Lung (tissue), 12 donors: Measurements from ENCODE around the gene AUTS2. TPM values are rescaled to one million over a fixed set of nuclear protein-coding genes. Genes with fewer than 3 reads are reported as not detected.

ENCODE experiments used
- ATAC-seq: fragments of 200-7000 bp; cut with Tn5 transposase; one replicate; pipeline ENCODE4 v1.9.1; 2020; ENCODE audit warnings: moderate number of reproducible peaks; ENCODE audit not compliant: insufficient read depth, low FRiP score
- DNase-seq, 3 donors: peaks; one replicate each; pipeline ENCODE4 v3.0.0-alpha.2; 2013 to 2017
- H3K27ac ChIP-seq, 2 donors: one replicate each; pipeline ENCODE4 v1.5.1; 2013; ENCODE audit warnings: mild to moderate bottlenecking in 2 of 2, moderate library complexity in 2 of 2, control low read depth in 1 of 2, inconsistent platforms in 1 of 2, low read depth in 1 of 2, low read length in 1 of 2
- H3K27me3 ChIP-seq, 3 donors: one replicate each; pipeline ENCODE4 v1.5.1; 2013; ENCODE audit warnings: low read length in 2 of 3; ENCODE audit not compliant: control insufficient read depth in 3 of 3, insufficient read depth in 3 of 3
- H3K36me3 ChIP-seq, 4 donors: one replicate each; pipeline ENCODE4 v1.5.1; 2013; ENCODE audit warnings: low read length in 4 of 4, mild to moderate bottlenecking in 1 of 4, moderate library complexity in 1 of 4; ENCODE audit not compliant: control insufficient read depth in 4 of 4, insufficient read depth in 4 of 4
- H3K4me1 ChIP-seq, 5 donors: one replicate each; pipeline ENCODE4 v1.5.1; 2013; ENCODE audit warnings: low read length in 5 of 5, mild to moderate bottlenecking in 2 of 5, moderate library complexity in 1 of 5; ENCODE audit not compliant: control insufficient read depth in 5 of 5, insufficient read depth in 5 of 5
- H3K4me3 ChIP-seq: one replicate; pipeline ENCODE4 v1.5.1; 2013; ENCODE audit warnings: mild to moderate bottlenecking, control low read depth, moderate library complexity
- H3K9ac ChIP-seq, 2 donors: one replicate each; pipeline ENCODE4 v1.5.1; 2013; ENCODE audit warnings: low read length in 2 of 2, control low read depth in 1 of 2; ENCODE audit not compliant: insufficient read depth in 1 of 2
- H3K9me3 ChIP-seq, 4 donors: one replicate each; pipeline ENCODE4 v1.5.1; 2013; ENCODE audit warnings: low read length in 3 of 4, mild to moderate bottlenecking in 1 of 4, moderate library complexity in 1 of 4; ENCODE audit not compliant: control insufficient read depth in 4 of 4, insufficient read depth in 3 of 4
- CTCF ChIP-seq: IDR thresholded peaks from 2 replicates; pipeline ENCODE4 v1.5.1; 2012; ENCODE audit warnings: mild to moderate bottlenecking; ENCODE audit errors: control extremely low read depth, extremely low read depth
- WGBS, 2 donors: extraction: QIAGEN DNeasy Blood & Tissue Kit; methylation state at CpG; one replicate each; pipeline ENCODE4 v1.1.7; 2013; 5-methylcytosine and 5-hydroxymethylcytosine counted together
- polyA plus RNA-seq, 2 donors: library from polyadenylated mRNA; stranded (reverse); fragments of 200-250 nt; gene quantifications; one replicate each; pipeline ENCODE4 v1.2.1, GENCODE V29; 2013
- total RNA-seq, 2 donors: library from RNA; depleted of rRNA in 1 of 2; stranded (reverse); fragments of >200 nt in 1 of 2; gene quantifications; one replicate each; pipeline ENCODE4 v1.2.1, GENCODE V29; 2014 to 2021
- donor health status: control.
- donor health status: control.
- donor health status: Bipolar disorder and iron deficiency.
- donor health status: healthy.
- donor health status: DM: yes; HTN: yes; CAD: no.

Gene AUTS2
- total and polyA plus RNA-seq, 4 donors = 11.8 to 115 (median 40.6) TPM

DNA sequence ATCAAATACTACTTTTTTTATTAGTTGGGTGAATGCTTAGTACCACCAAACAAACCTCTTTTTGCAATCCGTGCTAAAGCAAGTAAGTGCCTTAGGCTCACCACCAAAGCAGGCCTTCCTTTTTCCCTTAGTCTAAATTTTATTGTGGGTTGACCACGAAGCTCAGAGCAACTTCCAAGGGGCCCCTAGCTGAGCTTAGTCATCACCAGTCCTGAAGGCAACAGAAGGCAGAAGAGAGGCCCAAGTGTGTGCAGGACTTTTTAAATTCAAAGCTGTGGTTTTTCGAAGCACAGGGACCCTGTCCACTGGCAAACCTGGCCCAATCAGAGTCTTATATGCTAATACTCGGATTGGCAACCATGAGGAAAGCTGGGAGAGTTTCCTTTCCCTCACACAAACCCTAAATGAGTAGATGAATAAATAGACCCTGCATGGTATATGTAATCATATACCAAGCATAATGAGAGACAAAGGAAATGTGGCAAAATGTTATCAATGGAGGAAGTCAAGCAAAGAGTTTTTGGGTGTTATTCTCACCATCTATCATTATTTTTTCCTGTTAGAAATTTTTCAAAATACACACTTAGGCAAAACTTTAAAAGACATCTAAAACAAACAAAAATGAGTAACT lies 1080.5 kb downstream of the AUTS2 start:
- no peak overlapping the region for H3K27ac ChIP-seq
- 47 to 69% methylated on average over 4 of the region's 4 CpGs for WGBS, 2 donors
- no peak overlapping the region for H3K9ac ChIP-seq
- no peak for TF ChIP-seq CTCF
- no peaks in the 10 kb centered on the region for H3K36me3 ChIP-seq
- no peaks in the 10 kb centered on the region for H3K27me3 ChIP-seq
- peaks cover 0 to 3% (median 0%) of the 10 kb centered on the region in 5 donors for H3K4me1 ChIP-seq
- no peaks in the 10 kb centered on the region for H3K9me3 ChIP-seq
- DNase-seq = no peak
- ATAC-seq = no peak
- H3K4me3 ChIP-seq = no peak overlapping the region

- Histone ChIP-seq H3K4me3 (no peak overlapping the region), H3K27me3 (no peaks in the 10 kb centered on the region), H3K9me3 (no peaks in the 10 kb centered on the region), H3K4me1 (peaks cover 0 to 3% (median 0%) of the 10 kb centered on the region in 5 donors), H3K36me3 (no peaks in the 10 kb centered on the region), H3K9ac (no peak overlapping the region), H3K27ac (no peak overlapping the region)
- DNase-seq = no peak
- WGBS, 2 donors = 85 to 94% methylated on average over 4 of the region's 4 CpGs
- TF ChIP-seq CTCF = no peak
- no peak for ATAC-seq
These were observed 1081.4 kb downstream of the AUTS2 start for GRCh38 chr7:70679661-70680060.

DNA sequence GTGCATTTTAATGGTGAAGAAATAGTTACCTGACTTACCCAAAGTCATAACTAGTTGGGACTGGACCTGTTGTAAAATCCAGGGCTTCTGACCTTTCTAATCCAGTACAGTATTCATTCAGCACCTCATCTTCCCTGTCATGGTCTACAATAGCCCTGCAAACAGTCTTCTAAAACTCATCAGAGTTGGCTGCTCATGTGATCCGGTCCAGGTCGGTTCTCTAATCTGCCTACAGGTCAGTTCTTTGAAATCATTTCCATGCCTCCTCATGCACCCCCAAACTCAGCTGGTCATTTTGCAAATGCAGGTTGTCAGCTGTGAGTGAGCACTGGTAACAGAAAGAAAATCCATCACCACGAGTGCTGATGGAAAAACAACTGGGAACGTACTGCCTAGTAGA lies 1082.0 kb downstream of the AUTS2 start:
- WGBS, 2 donors = 91 to 95% methylated on average over 4 of the region's 4 CpGs
- TF ChIP-seq CTCF = no peak
- no peak for ATAC-seq
- no peaks in the 10 kb centered on the region for H3K9me3 ChIP-seq
- H3K4me1 ChIP-seq = peaks cover 0 to 3% (median 0%) of the 10 kb centered on the region in 5 donors
- no peak overlapping the region for H3K4me3 ChIP-seq
- no peak overlapping the region for H3K27ac ChIP-seq
- no peak for DNase-seq
- H3K9ac ChIP-seq = no peak overlapping the region
- H3K27me3 ChIP-seq = no peaks in the 10 kb centered on the region
- no peaks in the 10 kb centered on the region for H3K36me3 ChIP-seq
